NB4 (cell line): Measurements from ENCODE around the gene SEMA4G.

Experiments
- DNase-seq: peaks from one replicate; pipeline ENCODE4 v3.0.0; 2010; ENCODE audit warnings: low read depth
- H3K4me3 ChIP-seq: one replicate; pipeline ENCODE4 v1.5.1; 2011; ENCODE audit warnings: mild to moderate bottlenecking, low read depth, low read length, moderate library complexity
- MYC ChIP-seq: IDR thresholded peaks from 2 replicates; pipeline ENCODE4 v1.6.1; 2011; ENCODE audit warnings: low read depth, low read length
- POLR2A ChIP-seq: IDR thresholded peaks from 2 replicates; pipeline ENCODE4 v1.6.1; 2011; ENCODE audit warnings: mild to moderate bottlenecking; ENCODE audit not compliant: insufficient read length; ENCODE audit errors: extremely low read depth
- TF ChIP-seq, protein P1 (sequence below): IDR thresholded peaks from one replicate; pipeline ENCODE4 v1.5.1; 2012; ENCODE audit warnings: low read depth, low read length
- TF ChIP-seq, protein P2 (sequence below): IDR thresholded peaks from 2 replicates; pipeline ENCODE4 v1.6.1; 2011; ENCODE audit warnings: low read depth, low read length

The SEMA4G gene

DNA sequence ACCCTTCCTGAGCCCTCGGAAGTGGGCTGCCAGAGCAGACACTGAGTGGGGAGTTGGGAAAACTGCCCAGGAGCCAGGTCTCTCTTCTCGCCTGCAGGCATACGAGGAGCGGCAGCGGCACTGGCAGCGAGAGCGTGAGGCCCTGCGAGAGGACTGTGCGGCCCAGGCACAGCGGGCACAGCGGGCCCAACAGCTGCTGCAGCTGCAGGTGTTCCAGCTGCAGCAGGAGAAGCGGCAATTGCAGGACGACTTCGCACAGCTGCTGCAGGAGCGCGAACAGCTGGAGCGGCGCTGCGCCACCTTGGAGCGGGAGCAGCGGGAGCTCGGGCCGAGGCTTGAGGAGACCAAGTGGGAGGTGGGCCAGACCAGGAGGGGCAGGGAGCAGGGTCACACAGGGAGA, 36.1 kb downstream of the SEMA4G start:
- H3K4me3 ChIP-seq: no peak overlapping the region
- no peak for DNase-seq
- TF ChIP-seq MYC (no peak), POLR2A (no peak)
- TF ChIP-seq, protein P1, sequence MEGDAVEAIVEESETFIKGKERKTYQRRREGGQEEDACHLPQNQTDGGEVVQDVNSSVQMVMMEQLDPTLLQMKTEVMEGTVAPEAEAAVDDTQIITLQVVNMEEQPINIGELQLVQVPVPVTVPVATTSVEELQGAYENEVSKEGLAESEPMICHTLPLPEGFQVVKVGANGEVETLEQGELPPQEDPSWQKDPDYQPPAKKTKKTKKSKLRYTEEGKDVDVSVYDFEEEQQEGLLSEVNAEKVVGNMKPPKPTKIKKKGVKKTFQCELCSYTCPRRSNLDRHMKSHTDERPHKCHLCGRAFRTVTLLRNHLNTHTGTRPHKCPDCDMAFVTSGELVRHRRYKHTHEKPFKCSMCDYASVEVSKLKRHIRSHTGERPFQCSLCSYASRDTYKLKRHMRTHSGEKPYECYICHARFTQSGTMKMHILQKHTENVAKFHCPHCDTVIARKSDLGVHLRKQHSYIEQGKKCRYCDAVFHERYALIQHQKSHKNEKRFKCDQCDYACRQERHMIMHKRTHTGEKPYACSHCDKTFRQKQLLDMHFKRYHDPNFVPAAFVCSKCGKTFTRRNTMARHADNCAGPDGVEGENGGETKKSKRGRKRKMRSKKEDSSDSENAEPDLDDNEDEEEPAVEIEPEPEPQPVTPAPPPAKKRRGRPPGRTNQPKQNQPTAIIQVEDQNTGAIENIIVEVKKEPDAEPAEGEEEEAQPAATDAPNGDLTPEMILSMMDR: no peak
- TF ChIP-seq, protein P2, sequence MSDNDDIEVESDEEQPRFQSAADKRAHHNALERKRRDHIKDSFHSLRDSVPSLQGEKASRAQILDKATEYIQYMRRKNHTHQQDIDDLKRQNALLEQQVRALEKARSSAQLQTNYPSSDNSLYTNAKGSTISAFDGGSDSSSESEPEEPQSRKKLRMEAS: no peak

DNA sequence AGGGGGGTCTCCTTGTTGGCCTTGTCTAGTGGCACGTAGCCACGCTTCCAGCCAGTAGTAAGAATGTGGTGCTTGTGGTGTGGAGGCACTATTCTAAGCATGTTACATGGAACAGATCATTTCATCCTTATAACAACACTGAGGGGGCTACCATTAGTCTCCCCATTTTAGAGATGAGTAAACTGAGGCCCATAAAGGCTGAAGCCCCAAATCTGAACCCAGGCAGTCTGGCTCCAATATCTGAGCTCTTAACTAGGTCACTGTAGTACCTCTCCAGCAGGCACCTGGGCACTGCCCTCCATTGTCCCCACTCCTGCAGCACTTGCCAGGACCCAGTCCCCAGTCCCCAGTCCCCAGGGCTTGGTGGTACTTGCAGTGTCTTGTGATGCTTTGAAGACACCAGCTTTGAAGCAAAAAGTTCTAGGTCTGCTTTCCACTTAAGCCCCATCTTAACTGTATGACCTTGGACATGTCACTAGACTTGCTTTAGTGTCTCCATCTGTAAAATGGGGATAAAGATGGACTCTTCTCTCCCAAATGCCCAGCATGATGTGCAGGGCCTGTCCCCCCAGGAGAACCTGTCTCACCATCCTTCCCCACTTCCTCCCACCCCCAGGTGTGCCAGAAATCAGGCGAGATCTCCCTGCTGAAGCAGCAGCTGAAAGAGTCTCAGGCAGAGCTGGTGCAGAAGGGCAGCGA, 36.7 kb downstream of the SEMA4G start:
- no peak overlapping the region for H3K4me3 ChIP-seq
- TF ChIP-seq, protein P1: no peak
- TF ChIP-seq, protein P2: no peak
- TF ChIP-seq POLR2A: no peak
- no peak for TF ChIP-seq MYC
- no peak for DNase-seq

DNA sequence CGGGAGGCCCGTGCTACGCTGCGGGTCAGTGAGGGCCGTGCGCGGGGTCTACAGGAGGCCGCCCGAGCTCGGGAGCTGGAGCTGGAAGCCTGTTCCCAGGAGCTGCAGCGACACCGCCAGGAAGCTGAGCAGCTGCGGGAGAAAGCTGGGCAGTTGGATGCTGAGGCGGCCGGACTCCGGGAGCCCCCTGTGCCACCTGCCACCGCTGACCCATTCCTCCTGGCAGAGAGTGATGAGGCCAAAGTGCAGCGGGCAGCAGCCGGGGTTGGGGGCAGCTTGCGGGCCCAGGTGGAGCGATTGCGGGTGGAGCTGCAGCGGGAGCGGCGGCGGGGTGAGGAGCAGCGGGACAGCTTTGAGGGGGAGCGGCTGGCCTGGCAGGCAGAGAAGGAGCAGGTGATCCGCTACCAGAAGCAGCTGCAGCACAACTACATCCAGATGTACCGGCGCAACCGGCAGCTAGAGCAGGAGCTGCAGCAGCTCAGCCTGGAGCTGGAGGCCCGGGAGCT, 37.3 kb downstream of the SEMA4G start:
- TF ChIP-seq, protein P2: no peak
- TF ChIP-seq POLR2A: no peak
- TF ChIP-seq, protein P1: no peak
- no peak for TF ChIP-seq MYC
- H3K4me3 ChIP-seq: no peak overlapping the region
- DNase-seq: no peak

DNA sequence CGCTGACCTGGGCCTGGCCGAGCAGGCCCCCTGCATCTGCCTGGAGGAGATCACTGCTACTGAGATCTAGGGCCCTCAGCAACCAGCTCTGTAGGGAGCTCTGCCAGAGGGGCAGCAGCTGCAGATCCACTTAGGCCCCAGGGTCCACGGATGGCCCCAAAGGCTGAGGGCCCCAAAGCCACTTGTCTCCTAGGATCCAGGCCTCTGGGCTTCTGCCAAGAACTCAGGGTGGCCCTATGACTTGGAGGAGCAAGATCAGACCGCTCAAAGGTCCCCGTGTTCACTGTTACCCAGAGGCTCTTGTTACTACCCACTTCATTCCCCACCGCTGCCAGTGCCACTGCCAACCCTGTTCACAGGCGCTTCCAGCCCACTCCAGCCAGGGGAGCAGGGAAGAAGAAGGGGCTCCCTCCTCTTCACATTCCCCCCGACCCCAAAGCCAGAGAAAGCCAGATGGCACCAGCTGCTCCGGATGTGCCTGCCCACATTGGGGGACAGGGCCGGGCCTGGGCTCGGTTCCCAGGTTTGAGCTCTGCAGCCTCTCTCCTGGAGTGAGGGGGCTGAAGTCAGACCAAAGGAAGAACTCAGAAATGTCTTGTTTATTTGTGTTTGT, 37.9 kb downstream of the SEMA4G start:
- TF ChIP-seq, protein P1: no peak
- TF ChIP-seq MYC (no peak), POLR2A (no peak)
- TF ChIP-seq, protein P2: no peak
- no peak overlapping the region for H3K4me3 ChIP-seq
- no peak for DNase-seq

DNA sequence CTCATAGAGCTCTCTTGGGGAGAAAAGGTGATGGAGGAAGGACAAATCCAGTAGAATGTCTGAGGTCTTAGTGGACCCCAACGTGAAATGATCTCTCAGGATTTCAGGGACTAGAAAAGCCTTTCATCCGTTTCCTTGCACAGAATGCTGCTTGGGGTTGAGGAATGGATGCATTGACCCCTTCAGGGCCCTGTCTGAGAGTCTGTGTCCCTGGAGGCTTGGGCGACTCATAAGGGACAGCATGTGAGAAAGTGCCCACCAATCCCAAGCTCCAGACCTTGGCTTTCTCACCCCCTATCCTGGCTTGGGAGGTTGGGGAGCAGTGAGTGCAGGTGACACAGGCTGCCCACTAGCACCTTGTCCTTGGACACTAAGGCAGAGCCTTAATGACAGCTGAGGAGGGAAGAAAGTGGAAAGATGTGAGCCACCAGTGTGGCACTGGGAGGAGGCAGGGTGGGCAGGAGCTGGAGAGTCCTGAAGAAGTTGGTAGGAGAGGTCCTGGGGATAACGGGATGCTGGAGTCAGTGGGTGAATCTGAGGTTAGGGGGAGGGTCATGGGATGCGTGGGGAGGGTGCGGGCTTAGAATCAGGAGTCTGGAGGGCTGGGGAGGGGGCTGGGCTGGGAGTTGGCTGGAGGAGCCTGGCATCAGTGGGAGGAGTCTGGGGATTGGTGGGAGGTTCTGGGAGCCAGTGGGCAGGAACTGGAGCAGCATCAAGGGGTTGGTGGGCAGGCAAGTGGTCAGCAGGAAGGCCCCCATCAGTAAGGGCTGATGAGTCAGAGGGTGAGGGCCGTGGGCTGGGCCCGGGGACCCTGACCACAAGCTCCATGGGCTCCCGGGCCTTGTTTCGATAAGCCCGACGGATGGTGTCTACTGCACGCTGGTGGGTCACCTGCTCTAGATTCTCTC, 38.9 kb downstream of the SEMA4G start:
- TF ChIP-seq MYC: no peak
- H3K4me3 ChIP-seq: no peak overlapping the region
- DNase-seq: no peak
